ENCODE results near the gene ASXL1. TPM values are rescaled to one million over a fixed set of nuclear protein-coding genes. Genes with fewer than 3 reads are reported as not detected.

ASXL1 gene
- polyA plus RNA-seq, 3 donors, result 55.7 to 79.7 (median 74.6) TPM

- DNase-seq, result no peak
Observed at GRCh38 chr20:32477594-32478512, 119.7 kb downstream of the ASXL1 start.

DNA sequence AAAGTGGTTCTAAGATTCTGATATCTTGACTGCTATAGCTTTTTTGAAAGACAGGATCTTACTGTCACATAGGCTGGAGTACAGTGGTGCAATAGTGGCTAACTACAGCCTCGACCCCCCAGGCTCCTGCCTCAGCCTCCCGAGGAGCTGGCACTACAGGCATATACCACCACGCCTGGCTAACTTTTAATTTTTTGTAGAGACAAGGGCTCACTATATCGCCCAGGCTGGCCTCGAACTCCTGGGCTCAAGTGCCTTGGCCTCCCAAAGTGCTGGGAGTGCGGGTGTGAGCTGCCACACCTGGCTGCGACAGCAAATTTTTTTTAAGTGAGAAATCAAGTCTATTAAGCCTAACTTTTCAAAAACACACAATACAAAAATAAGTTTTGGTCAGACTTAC is 120.4 kb downstream of the ASXL1 start:
- no peak for DNase-seq

GRCh38 chr20:32479012-32479411 is 120.9 kb downstream of the ASXL1 start:
- no peak for DNase-seq

- no peak for DNase-seq
Observed at GRCh38 chr20:32479697-32480171, 121.6 kb downstream of the ASXL1 start.

DNA sequence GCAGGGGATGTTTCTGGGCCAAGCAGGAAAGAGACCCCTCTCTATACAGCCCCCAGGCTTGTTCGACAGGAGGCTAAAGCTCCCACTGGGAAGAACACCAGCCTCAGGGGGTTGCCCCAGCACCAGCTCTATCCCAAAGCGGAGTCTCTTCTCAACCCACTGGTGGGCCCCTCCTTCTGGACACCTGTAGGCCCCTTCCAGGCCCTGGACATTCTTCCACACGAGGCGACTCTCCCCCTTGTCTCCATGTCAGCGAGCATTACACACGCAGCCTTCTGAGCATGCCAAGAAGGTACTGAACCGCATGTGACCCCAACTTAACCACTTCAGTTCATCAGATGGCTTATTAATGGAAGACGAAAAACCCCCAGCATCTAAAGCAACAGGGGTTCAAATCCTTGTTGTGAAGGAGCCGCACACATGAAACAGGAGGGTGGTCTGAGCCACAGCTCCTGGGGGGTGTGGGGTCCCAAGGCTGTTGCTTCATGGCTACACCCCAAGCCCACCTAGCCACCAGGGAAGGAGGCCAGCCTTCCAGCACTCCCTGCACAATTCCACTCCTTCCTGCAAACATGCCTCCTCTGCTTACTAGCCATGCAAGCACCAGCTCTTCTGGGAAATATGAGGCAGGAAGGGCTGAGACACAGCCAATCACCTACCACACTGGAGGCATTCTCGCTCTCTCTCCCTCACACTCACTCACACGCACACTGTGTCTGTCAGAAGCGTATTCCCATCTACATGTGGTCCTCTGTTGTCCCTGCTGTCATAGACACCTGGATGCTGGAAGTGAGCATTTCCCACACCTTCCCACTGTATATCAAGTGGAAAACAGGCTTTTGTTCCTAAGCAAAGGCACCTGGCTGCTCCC is 122.5 kb downstream of the ASXL1 start:
- DNase-seq, result no peak

DNA sequence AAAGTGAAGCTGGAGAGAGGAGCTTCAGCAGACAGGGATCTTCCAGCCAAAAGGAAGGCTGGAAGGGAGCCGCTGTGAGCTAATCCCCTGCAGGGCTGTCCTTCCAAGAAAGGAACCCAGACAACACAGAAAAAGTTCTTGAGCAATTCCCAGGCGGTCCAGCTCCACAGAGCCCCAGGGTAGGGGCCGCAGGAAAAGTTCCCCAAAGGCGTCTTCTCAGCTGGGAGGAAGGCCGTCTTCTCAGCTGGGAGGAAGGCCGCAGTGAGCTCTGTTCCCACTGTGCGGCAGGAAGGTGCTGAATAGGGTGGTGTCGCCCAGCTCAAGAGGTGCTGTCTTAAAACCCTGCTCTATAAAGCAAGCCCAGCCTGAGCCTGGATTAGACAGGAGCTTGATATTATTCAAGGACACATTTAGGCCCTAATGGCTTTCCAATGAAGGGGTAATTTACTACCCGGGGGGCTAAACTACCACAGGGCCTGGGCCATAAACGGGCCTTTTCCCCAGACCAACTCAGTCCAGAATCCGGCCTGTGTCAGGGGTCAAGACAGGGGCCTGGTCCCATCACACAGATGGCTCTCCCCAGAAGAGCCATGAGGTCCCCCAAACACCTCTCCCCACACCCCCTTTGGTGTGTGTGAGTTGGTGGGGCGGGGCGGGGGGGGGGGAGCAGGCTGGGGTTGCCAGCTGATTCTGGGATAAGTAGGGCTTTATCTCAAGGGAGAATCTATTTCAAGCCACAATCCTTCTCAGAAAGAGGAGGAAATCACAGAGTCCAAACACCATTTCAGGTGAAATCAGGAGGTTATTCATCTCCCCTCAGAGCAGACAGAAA is 123.4 kb downstream of the ASXL1 start:
- no peak for DNase-seq

- DNase-seq, result no peak
Observed at GRCh38 chr20:32482143-32482441, 124.0 kb downstream of the ASXL1 start.

GRCh38 chr20:32482442-32483261 is 124.5 kb downstream of the ASXL1 start:
- no peak for DNase-seq

DNA sequence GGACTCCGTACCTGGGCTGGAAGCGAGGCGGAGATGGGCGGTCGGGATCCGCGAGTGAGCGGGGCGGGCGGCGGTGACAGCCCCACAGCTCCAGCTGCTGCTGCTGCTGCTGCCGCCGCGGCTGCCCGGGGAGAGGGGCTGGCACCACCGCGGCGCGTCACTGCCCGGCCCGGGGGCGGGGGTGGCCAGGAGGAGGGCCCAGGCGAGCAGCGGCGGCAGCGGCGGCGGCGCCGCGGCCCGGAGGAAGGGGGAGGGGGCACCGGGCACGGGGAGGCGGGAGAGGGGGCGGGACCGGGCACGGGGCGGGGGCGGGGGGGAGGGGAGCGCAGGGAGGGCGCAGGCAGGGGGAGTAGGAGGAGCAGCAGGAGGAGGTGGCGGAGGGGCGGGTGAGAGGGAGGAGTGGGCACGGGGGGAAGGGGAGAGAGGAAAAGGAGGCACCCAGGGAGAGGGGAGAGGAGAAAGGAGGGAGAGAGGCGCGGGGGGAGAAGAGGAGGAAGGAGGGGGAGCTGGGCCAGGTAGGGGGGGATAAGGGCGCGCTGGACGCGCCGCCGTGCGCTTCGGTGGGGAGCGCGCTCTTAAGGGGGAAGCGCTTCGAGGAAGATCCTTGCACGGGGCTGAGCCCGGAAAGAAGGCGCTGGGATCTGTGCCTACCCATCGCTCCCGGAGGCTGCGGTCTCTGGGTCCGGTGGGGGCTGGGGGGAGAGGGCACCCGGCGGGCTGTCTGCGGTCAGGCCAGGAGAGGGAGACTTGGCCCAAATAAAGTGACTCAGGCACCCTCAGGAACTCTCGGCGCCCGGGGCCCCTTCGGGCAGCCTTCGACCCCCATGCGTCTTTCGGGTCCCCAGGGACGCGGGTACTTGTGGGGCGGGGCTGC is 125.5 kb downstream of the ASXL1 start:
- peak; percentile 92 for DNase-seq

DNA sequence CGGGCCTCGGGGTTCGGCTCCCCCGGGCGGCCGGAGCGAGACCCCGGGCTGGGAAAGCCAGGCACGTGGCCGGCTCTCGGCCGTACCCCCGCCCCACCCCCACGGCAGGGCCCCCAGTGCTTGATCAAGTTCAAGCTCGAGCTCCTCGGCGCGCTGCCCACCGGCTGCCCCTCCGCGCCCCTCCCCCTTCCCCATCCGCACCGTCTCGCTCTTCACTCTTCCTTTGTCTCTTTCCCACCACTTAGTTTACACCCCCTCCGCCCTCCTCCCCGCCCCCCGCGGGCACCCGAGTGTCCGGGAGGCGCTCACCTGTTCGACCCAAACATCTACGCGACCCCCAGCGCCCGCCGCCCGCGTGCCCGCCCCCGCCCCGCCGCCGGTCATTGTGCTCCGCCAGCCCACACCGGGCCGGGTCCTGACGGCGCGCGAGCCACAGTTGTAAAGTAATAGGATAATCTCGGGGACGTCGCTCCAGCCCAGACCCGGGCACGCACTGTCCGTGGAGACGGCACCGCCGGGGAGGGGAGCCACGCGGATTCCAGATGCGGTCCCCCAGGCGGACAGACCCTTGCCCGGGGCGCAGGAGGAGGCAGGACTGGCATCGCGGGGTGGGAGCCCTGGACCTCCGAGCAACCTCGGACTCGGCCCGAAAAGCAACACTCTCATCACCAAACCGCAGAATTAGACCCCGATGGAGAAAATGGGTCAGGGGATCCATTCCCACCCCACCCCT is 126.3 kb downstream of the ASXL1 start:
- no peak for DNase-seq

DNA sequence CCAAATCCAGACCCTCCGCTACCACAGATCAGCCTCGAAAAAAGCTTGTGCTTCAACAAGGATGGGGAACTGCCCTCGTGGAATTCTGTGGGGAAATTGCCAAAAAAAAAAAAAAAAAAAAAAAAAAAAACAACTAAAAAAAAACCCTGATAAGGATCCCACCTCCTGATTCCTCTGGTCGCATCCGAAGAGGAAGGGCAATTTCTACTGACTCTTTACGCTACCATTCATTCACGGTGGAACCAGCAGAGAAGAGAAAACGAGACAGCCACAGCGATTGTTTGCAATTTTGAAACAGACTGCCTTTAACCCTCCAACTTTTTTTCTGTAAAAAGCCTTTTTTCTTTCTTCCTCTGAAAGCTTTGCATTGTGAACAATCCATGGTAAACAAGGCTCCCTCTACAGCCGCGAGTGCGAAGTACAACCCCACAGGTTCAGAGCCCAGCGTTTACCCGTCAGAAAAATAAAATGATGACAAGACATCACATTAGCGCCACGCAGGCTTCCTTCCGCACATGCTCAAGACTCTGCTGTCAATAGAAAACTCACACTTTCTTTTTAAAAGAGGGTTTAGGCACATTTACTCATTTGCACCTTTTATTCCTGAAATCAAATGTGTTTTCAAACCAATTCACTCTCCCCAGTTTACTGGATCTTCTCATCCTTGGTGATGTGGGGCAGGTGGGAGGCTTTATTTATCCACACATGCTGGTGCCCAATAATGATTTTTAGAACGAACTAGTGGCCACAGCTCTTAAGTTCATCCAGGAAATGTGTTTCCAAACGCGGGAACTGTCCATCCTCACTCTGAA is 127.0 kb downstream of the ASXL1 start:
- peak; percentile 84 for DNase-seq

DNA sequence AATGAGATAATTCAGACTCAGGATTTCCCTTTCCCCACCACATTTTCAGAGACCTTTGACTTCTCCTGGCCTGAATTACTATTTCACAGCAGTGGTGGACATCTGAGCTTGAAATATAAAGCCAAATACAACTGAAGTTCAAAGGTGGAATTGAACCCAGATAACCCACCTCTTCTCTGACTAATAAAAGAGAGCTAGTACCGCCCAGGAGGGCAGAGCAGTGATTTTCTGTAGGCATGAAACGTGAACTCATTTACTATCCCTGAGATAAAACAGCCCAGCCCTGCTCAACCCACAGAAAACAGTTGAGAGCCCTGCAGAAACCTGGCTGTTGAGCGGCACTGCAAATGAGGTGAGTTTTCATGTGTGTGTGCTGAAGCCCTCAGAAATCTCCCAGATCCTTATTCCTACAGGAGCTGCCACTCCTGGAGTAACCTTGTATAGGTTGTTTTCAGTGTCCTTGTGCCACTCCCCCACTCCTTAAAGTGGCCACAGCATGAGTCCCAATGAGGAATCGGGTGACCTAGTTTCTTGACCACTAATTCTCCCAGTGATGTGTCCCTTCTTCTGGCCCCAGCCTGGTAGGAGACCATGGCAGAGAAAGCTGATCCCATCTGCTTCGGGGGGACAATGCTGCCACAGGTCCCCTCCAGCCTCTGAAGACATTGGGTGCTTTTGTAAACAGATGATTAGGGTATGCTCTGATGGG is 127.8 kb downstream of the ASXL1 start:
- no peak for DNase-seq

GRCh38 chr20:32487381-32487780 is 129.2 kb downstream of the ASXL1 start:
- DNase-seq, result no peak

DNA sequence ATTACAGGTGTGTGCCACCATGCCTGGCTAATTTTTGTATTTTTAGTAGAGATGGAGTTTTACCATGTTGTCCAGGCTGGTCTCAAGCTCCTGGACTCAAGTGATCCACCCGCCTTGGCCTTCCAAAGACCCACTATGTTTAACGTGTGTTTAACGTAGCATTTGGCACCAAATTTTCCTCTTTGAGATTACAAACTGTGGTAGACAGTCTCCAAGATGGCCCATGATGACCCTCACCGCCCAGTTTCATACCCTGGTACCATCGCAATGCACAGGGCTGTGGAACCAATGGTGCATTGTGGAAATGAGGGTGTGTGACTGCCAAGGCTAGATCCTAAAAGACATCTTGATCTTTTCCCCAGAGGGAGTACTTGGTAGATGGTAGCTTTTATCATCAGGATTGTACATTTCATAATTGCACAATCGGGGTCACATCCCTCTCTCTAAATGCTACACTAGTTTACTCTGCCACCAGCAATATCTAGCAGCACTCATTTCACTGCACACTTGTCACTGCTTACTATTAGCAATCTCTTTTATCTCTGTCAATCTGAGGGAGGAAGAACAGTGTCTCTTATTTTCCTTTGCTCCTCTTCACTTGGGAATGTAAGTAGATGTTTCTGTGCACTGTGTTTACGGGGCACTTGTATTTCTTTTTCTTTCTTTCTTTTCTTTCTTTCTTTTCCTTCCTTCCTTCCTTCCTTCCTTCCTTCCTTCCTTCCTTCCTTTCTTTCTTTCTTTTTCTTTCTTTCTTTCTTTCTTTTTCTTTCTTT is 130.1 kb downstream of the ASXL1 start:
- no peak for DNase-seq

Measured in renal pelvis (tissue), 4 donors.